Endothelial cell (in vitro differentiated cells): ENCODE results near the gene JAZF1. TPM values are rescaled to one million over a fixed set of nuclear protein-coding genes. Genes with fewer than 3 reads are reported as not detected.

Experiments
- DNase-seq: peaks from one replicate; pipeline ENCODE4 v3.0.0; 2021; ENCODE audit warnings: low spot score
- H3K27ac Mint-ChIP-seq: one replicate; pipeline ENCODE4 v1.8.0; 2021; ENCODE audit warnings: mixed read lengths, inconsistent platforms; ENCODE audit not compliant: unreplicated experiment
- H3K27me3 Mint-ChIP-seq: one replicate; pipeline ENCODE4 v1.8.0; 2021; ENCODE audit warnings: mild to moderate bottlenecking, moderate library complexity, mixed read lengths, inconsistent platforms; ENCODE audit not compliant: unreplicated experiment
- H3K36me3 Mint-ChIP-seq: one replicate; pipeline ENCODE4 v1.8.0; 2021; ENCODE audit warnings: mild to moderate bottlenecking, low read depth, mixed read lengths, inconsistent platforms; ENCODE audit not compliant: unreplicated experiment
- H3K4me1 Mint-ChIP-seq: one replicate; pipeline ENCODE4 v1.8.0; 2021; ENCODE audit warnings: mild to moderate bottlenecking, mixed read lengths, inconsistent platforms; ENCODE audit not compliant: unreplicated experiment
- H3K4me3 Mint-ChIP-seq: one replicate; pipeline ENCODE4 v1.8.0; 2021; ENCODE audit warnings: mild to moderate bottlenecking, mixed read lengths, inconsistent platforms; ENCODE audit not compliant: unreplicated experiment
- H3K9me3 Mint-ChIP-seq: one replicate; pipeline ENCODE4 v1.8.0; 2021; ENCODE audit warnings: mixed read lengths, inconsistent platforms; ENCODE audit not compliant: unreplicated experiment
- total RNA-seq: library from RNA; stranded (reverse); fragmentation: NEBNext Ultra II Directional; extraction: Animal tissue kit (Norgen Biotek cat#: 25700); gene quantifications from one replicate; pipeline ENCODE4 v1.2.1, GENCODE V29; 2021; ENCODE audit not compliant: unreplicated experiment
- TF ChIP-seq, protein P1 (sequence below): fragments of 200-600 bp; sonication (generic); IDR thresholded peaks from one replicate; pipeline ENCODE4 v1.5.0; 2021; ENCODE audit warnings: antibody characterized with exemption; ENCODE audit not compliant: unreplicated experiment

Gene JAZF1
- total RNA-seq, 1 donor from 2014 or later: 8.5 TPM

DNA sequence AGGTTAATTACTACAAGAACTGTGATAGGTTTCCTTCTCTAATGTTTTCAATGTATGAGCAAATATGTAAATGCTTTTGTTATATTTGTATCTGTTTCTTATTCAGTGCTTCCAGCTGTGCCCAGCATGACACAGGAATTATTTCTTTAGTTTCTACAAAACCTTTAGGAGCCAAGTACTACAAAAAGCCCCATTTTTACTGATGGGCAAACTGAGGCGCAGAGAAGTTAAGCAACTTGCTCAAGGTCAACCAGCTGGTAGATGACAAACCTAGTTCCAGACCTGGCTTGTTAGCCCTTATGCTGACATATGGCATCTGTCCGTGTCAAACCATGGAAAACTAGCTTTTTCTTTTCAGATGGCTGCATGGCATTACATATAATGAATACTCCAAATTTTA lies 134.6 kb downstream of the JAZF1 start:
- H3K27me3 Mint-ChIP-seq: peaks cover 2% of the 10 kb centered on the region
- no peak overlapping the region for H3K27ac Mint-ChIP-seq
- H3K36me3 Mint-ChIP-seq: no peaks in the 10 kb centered on the region
- no peak for DNase-seq
- H3K9me3 Mint-ChIP-seq: no peaks in the 10 kb centered on the region
- H3K4me3 Mint-ChIP-seq: no peak overlapping the region
- peaks cover 14% of the 10 kb centered on the region for H3K4me1 Mint-ChIP-seq
- TF ChIP-seq, protein P1, sequence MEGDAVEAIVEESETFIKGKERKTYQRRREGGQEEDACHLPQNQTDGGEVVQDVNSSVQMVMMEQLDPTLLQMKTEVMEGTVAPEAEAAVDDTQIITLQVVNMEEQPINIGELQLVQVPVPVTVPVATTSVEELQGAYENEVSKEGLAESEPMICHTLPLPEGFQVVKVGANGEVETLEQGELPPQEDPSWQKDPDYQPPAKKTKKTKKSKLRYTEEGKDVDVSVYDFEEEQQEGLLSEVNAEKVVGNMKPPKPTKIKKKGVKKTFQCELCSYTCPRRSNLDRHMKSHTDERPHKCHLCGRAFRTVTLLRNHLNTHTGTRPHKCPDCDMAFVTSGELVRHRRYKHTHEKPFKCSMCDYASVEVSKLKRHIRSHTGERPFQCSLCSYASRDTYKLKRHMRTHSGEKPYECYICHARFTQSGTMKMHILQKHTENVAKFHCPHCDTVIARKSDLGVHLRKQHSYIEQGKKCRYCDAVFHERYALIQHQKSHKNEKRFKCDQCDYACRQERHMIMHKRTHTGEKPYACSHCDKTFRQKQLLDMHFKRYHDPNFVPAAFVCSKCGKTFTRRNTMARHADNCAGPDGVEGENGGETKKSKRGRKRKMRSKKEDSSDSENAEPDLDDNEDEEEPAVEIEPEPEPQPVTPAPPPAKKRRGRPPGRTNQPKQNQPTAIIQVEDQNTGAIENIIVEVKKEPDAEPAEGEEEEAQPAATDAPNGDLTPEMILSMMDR: no peak

DNA sequence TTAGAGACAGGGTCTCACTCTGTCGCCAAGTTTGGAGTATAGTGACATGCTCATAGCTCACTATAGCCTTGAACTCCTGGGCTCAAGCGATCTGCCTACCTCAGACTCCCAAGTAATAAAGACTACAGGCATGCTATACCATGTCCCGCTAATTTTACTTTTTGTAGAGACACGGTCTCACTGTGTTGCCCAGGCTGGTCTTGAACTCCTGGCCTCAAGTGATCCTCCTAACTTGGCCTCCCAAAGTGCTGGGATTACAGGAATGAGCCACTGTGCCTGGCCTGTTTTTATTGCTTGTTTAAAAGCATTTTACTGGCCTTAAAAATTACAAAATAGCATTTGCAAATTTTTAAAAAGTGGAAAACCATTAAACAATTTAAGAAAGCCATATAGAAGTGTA lies 135.0 kb downstream of the JAZF1 start:
- TF ChIP-seq, protein P1: no peak
- no peak for DNase-seq
- no peaks in the 10 kb centered on the region for H3K9me3 Mint-ChIP-seq
- peaks cover 14% of the 10 kb centered on the region for H3K4me1 Mint-ChIP-seq
- H3K36me3 Mint-ChIP-seq: no peaks in the 10 kb centered on the region
- peaks cover 2% of the 10 kb centered on the region for H3K27me3 Mint-ChIP-seq
- no peak overlapping the region for H3K27ac Mint-ChIP-seq
- no peak overlapping the region for H3K4me3 Mint-ChIP-seq

DNA sequence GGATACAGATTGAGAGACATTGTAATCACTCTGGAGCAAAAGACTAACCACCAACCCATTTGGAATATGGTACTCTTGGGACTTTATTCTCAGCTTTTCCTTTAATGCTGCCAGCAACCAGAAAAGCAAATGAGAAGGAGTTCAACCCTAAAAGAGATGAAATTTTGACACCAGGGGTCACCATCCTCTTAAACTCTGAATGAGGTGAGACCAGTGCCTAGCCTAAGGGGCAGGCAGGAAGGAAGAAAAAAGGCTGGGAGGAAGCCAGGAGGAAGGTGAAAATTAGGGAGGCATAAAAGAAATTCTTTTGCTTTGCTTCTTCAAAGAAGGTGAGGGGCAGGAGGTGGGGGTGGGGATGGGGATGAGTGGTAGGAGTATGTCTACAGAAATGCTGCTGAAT lies 135.8 kb downstream of the JAZF1 start:
- Mint-ChIP-seq H3K9me3 (no peaks in the 10 kb centered on the region), H3K27ac (peak overlapping the region; percentile 45), H3K36me3 (no peaks in the 10 kb centered on the region), H3K4me1 (peaks cover 14% of the 10 kb centered on the region), H3K4me3 (no peak overlapping the region), H3K27me3 (peaks cover 2% of the 10 kb centered on the region)
- TF ChIP-seq, protein P1: no peak
- DNase-seq: no peak

- Mint-ChIP-seq H3K36me3 (no peaks in the 10 kb centered on the region), H3K27me3 (peaks cover 2% of the 10 kb centered on the region), H3K27ac (no peak overlapping the region), H3K4me1 (peaks cover 14% of the 10 kb centered on the region), H3K4me3 (no peak overlapping the region), H3K9me3 (no peaks in the 10 kb centered on the region)
- TF ChIP-seq, protein P1: no peak
- DNase-seq: no peak
Observed at GRCh38 chr7:28042721-28043120, 137.9 kb downstream of the JAZF1 start.

GRCh38 chr7:28041508-28042314 lies 138.9 kb downstream of the JAZF1 start:
- H3K27me3 Mint-ChIP-seq: peaks cover 2% of the 10 kb centered on the region
- no peak overlapping the region for H3K27ac Mint-ChIP-seq
- no peak overlapping the region for H3K4me3 Mint-ChIP-seq
- DNase-seq: no peak
- TF ChIP-seq, protein P1: no peak
- no peaks in the 10 kb centered on the region for H3K9me3 Mint-ChIP-seq
- peaks cover 14% of the 10 kb centered on the region for H3K4me1 Mint-ChIP-seq
- H3K36me3 Mint-ChIP-seq: no peaks in the 10 kb centered on the region
